ENCODE data around the gene PSMB9. TPM values are rescaled to one million over a fixed set of nuclear protein-coding genes. Genes with fewer than 3 reads are reported as not detected.

The PSMB9 gene
- total and polyA plus RNA-seq, 9 of the 15 experiments (the other 6 are each of a cell fraction or from before 2014, with no cell fraction given): 1.1 to 3.7 (median 2.4) TPM

DNA sequence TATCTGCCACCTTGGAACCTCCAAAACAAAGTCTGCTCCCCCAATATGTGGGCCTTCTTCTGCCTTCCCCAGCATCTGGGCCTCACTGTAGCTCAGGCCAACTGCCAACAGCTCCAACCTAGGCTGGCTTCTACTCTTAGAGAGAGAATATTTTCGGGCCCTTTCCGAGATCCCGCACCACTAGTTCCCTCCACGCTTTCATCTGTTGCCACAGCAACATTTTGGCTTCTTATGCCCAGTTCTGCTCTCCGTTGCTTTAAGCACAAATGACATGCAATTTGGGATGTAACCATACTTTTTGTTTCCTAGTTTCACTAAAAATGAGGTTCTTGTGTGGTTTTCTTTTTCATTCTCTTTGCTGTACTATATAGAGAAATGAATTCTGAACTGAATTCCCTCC lies 33.6 kb downstream of the PSMB9 start:
- ATAC-seq: no peak
- POLR2A ChIA-PET: interaction anchor here (1.5 kb wide), 1 partner anchor 84 kb away, joined by 5 read pairs; no protein-coding TSS in a partner anchor
- H3K4me3 ChIP-seq: no peak overlapping the region
- no peak overlapping the region for H2AFZ ChIP-seq (ENCODE audit: low read depth, low read length)
- 0% methylated on average over 5 of the region's 5 CpGs for WGBS (ENCODE audit: insufficient coverage, low coverage, missing lambda C conversion rate)
- H3K9me1 ChIP-seq (ENCODE audit: control insufficient read depth, insufficient read depth, low read length): no peaks in the 10 kb centered on the region
- no peaks in the 10 kb centered on the region for H3K79me2 ChIP-seq (ENCODE audit: control insufficient read depth, insufficient read depth, low read length)
- no peaks in the 10 kb centered on the region for H3K36me3 ChIP-seq (ENCODE audit: control insufficient read depth, insufficient read depth, low read length)
- CTCF ChIA-PET (ENCODE audit: low intra/inter-chr PET ratio): interaction anchor here (0.5 to 4.0 kb wide), 3 partner anchors 77 to 604 kb away, joined by 3 to 84 read pairs (median 3); no protein-coding TSS in a partner anchor
- no peak for DNase-seq (ENCODE audit: extremely low read depth in 1 of 4, low spot score in 3 of 4)
- H3K4me2 ChIP-seq (ENCODE audit: insufficient read depth, low read length): no peak overlapping the region
- intact Hi-C loops (cut with micrococcal nuclease): loop anchor here (5.0 to 10.0 kb wide), 2 partner anchors 60 to 207 kb away; no protein-coding TSS in a partner anchor
- no peaks in the 10 kb centered on the region for H3K9me3 ChIP-seq (replicated peaks; ENCODE audit: control insufficient read depth, insufficient read depth, low read depth, low read length)
- TF ChIP-seq MLLT1 (IDR thresholded peaks at IDR 0.05) (no peak), RFX7 (CRISPR knock-in tag; IDR thresholded peaks at IDR 0.05) (no peak), RFX1 (IDR thresholded peaks at IDR 0.05) (peak; percentile 34; the same call in 1 of the 2 replicates)
- in situ Hi-C loops (cut with MboI): loop anchor here (5.0 kb wide), 1 partner anchor 100 kb away; no protein-coding TSS in a partner anchor
- H3K27ac ChIP-seq (ENCODE audit: extremely low read depth, low read depth, low read length): no peak overlapping the region
- H4K20me1 ChIP-seq (replicated peaks; ENCODE audit: control insufficient read depth, insufficient read depth, low read length): no peaks in the 10 kb centered on the region
- FAIRE-seq: no peak
- BruUV-seq (replicated peaks): no TSS peak
- H3K27me3 ChIP-seq (ENCODE audit: control insufficient read depth in 2 of 2, insufficient read depth in 2 of 2, low read length in 2 of 2): peaks cover 8 to 9% of the 10 kb centered on the region in 2 experiments; a peak in 3 of 5 replicates
- H3K9ac ChIP-seq (ENCODE audit: insufficient read depth in 1 of 2, low read depth in 2 of 2, low read length in 2 of 2): no peak overlapping the region
- H3K4me1 ChIP-seq (replicated peaks in 1 of 2; ENCODE audit: control insufficient read depth in 2 of 2, insufficient read depth in 2 of 2, low read length in 2 of 2): no peaks in the 10 kb centered on the region

- Histone ChIP-seq H2AFZ (ENCODE audit: low read depth, low read length) (no peak overlapping the region), H3K27ac (ENCODE audit: extremely low read depth, low read depth, low read length) (no peak overlapping the region), H3K4me3 (no peak overlapping the region), H3K9me1 (ENCODE audit: control insufficient read depth, insufficient read depth, low read length) (no peaks in the 10 kb centered on the region), H3K36me3 (ENCODE audit: control insufficient read depth, insufficient read depth, low read length) (no peaks in the 10 kb centered on the region), H3K9me3 (replicated peaks; ENCODE audit: control insufficient read depth, insufficient read depth, low read depth, low read length) (no peaks in the 10 kb centered on the region), H3K4me1 (replicated peaks in 1 of 2; ENCODE audit: control insufficient read depth in 2 of 2, insufficient read depth in 2 of 2, low read length in 2 of 2) (no peaks in the 10 kb centered on the region), H3K79me2 (ENCODE audit: control insufficient read depth, insufficient read depth, low read length) (no peaks in the 10 kb centered on the region), H4K20me1 (replicated peaks; ENCODE audit: control insufficient read depth, insufficient read depth, low read length) (no peaks in the 10 kb centered on the region), H3K9ac (ENCODE audit: insufficient read depth in 1 of 2, low read depth in 2 of 2, low read length in 2 of 2) (no peak overlapping the region), H3K27me3 (ENCODE audit: control insufficient read depth in 2 of 2, insufficient read depth in 2 of 2, low read length in 2 of 2) (peaks cover 13 to 16% of the 10 kb centered on the region in 2 experiments; a peak in 4 of 5 replicates), H3K4me2 (ENCODE audit: insufficient read depth, low read length) (no peak overlapping the region)
- ChIA-PET POLR2A (no interaction called here), CTCF (ENCODE audit: low intra/inter-chr PET ratio) (interaction anchor here (0.9 kb wide), 1 partner anchor 95 kb away, joined by 3 read pairs; no protein-coding TSS in a partner anchor)
- WGBS (ENCODE audit: insufficient coverage, low coverage, missing lambda C conversion rate): 2% methylated on average over 2 of the region's 2 CpGs
- DNase-seq (ENCODE audit: extremely low read depth in 1 of 4, low spot score in 3 of 4) (no peak), ATAC-seq (no peak), FAIRE-seq (no peak)
- in situ Hi-C loops (cut with MboI) (loop anchor here (5.0 kb wide), 1 partner anchor 99 kb away; no protein-coding TSS in a partner anchor), intact Hi-C loops (cut with micrococcal nuclease) (loop anchor here (5.0 to 10.0 kb wide), 2 partner anchors 59 to 206 kb away; no protein-coding TSS in a partner anchor)
- no TSS peak for BruUV-seq (replicated peaks)
- TF ChIP-seq BCOR (IDR thresholded peaks at IDR 0.05) (no peak), HSF4 (CRISPR knock-in tag; IDR thresholded peaks at IDR 0.05; ENCODE audit: borderline replicate concordance) (no peak), ATF6 (CRISPR knock-in tag; IDR thresholded peaks at IDR 0.05) (no peak), MTA3 (IDR thresholded peaks at IDR 0.05; ENCODE audit: borderline replicate concordance) (no peak)
- TF ChIP-seq, protein P1, sequence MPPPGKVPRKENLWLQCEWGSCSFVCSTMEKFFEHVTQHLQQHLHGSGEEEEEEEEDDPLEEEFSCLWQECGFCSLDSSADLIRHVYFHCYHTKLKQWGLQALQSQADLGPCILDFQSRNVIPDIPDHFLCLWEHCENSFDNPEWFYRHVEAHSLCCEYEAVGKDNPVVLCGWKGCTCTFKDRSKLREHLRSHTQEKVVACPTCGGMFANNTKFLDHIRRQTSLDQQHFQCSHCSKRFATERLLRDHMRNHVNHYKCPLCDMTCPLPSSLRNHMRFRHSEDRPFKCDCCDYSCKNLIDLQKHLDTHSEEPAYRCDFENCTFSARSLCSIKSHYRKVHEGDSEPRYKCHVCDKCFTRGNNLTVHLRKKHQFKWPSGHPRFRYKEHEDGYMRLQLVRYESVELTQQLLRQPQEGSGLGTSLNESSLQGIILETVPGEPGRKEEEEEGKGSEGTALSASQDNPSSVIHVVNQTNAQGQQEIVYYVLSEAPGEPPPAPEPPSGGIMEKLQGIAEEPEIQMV (tag; conservative IDR thresholded peaks at IDR 0.05; ENCODE audit: low read depth): no peak
These were observed 34.6 kb downstream of the PSMB9 start for GRCh38 chr6:32888576-32888975.

Data from K562 (cell line).